GM21381 (cell line): ENCODE results near the gene ELFN1.

Experiments
- ATAC-seq: cut with Tn5 transposase; IDR thresholded peaks from one replicate; pipeline ENCODE4 v1.9.1; 2021; ENCODE audit warnings: mild to moderate bottlenecking, moderate library complexity; ENCODE audit not compliant: unreplicated experiment

The ELFN1 gene

DNA sequence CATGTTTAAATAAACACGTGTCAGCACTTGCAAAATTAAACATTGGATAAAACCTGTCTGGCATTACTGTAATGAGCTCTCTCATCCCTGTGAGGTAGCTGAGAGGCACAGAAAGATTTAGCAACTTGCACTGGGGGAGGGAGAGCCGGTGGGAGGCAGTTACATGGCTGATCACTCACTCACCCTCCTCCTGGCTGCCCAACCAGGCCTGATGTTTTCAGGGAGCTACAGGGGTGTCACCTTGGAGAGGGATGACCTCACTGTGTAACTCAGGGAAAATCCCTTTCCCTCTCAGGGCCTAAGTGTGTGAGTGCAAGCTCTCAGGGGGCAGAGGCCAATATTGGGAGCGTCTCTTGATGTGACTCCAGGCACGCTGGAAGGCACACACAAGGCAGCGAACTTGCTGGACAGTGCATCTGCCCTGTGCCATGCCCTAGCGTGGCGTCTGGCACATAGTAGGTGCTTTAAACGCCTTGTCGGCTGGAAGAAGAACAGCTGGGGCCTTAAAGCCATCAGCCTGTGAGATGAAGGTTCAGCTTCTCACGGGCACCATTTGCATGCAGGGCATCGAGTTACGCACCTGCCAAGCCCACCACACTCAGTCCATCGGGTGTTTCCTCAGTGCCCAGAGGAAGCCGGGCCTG is 51.1 kb downstream of the ELFN1 start:
- ATAC-seq = no peak

- no peak for ATAC-seq
These were observed 53.2 kb downstream of the ELFN1 start for GRCh38 chr7:1723254-1723653.

- ATAC-seq = no peak
These were observed 54.2 kb downstream of the ELFN1 start for GRCh38 chr7:1724118-1724910.

GRCh38 chr7:1725199-1725690 is 55.2 kb downstream of the ELFN1 start:
- ATAC-seq = no peak

GRCh38 chr7:1725766-1726630 is 55.9 kb downstream of the ELFN1 start:
- ATAC-seq = no peak

GRCh38 chr7:1727079-1727478 is 57.0 kb downstream of the ELFN1 start:
- no peak for ATAC-seq

DNA sequence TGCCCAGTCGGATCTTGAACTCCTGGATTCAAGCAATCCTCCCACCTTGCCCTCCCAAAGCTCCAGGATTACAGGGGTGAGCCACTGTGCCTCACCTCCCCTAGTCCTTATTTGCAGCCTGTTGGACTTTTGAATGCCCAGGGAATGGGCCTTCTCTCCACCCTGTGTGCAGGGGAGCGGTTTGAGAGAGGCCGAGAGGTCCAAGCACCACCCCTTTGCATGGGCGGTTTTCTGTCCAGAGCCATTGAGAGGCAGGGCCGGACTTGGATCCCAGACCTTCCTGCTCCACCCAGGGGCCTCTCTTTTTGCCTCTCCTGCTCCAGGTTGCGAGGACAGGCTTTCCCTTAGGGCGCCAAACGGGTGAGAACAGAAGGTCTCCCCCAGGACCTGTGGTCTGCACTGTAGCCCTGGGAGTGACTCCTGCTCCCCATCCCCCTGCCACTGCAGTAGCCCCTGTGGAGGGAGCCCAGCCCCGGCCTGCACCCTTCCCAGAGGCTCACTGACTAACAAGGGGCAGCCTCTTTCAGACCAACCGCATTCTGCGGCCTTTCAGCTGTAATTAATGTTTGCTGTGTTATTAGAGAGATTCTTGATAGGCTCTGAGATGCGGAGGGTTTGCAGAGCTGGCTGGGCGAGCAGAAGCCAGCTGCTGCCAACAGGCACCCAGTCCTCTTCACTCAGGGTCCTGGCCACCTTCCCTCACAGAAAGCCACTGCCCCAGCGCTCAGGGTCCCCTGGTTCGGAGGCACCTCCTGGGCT is 57.9 kb downstream of the ELFN1 start:
- ATAC-seq = no peak

DNA sequence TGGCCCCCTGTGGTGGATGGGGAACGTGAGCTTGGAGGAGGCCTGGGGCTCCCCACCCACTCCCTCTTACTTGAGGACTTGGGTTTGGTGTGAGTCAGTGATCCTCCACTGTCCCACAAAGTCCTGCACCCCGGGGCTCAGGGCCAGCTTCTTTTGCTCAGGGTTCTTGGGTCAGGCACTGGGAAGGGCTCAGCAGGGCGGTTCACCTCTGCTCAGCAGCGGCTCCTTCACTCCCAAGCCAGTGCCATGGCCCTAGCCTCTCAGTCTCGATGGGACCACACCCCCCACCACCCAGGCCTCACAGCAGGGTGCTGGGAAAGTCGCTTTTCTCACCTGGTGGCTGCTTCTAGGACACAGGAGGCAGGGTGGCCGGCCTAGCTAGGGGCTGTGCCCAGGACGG is 59.1 kb downstream of the ELFN1 start:
- ATAC-seq = no peak

GRCh38 chr7:1729773-1730172 is 59.7 kb downstream of the ELFN1 start:
- ATAC-seq = no peak

- ATAC-seq = no peak
These were observed 62.0 kb downstream of the ELFN1 start for GRCh38 chr7:1732072-1732471.

DNA sequence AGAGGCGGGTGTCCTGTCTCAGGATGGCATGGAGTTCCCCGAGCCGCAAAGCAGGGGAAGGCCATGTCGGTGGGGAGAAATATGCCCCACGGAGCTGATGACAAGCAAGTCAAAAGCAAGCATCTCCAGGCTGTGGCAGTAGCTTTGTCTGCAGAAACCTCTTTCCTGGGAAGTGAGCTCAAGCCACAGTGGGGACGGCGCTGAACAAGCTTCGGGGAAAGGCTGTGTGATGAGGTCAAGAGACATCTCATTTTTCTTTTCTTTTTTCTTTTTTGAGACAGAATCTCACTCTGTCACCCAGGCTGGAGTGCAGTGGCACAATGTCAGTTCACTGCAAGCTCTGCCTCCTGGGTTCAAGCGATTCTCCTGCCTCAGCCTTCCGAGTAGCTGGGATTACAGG is 62.6 kb downstream of the ELFN1 start:
- no peak for ATAC-seq

DNA sequence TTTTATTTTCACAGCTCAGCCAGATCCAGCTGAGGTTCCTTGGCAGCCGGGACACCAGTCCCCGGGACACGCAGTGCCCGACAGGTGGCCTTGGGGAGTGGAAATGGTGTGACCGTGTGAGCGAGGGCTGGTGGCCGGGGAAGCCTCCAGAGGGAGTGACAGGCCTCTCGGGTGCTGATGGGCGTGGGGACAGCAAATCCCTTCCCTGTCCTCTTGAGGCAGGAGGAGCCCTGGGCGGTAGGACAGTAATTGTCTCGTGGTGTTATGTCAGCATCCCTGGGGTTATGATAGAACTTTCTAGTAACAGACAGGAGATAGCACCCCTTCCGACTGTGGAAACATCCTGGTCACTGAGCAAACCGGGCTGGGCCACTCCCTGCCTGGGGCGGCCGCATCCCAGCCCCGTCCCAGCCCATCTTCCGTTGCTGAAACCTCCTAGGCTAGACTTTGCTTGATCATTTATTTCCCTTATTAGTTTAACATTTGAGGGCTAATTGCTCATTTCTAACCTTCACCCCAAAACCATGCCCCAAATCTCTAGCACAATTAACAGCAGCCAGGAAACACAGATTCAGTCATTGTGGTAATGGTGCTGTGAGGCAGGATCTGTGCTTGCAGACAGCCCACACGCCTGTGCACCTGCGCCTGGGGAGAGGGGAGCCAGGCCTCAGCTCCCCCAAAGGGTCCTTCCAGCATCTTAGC is 63.3 kb downstream of the ELFN1 start:
- ATAC-seq = no peak

GRCh38 chr7:1733908-1734730 is 64.0 kb downstream of the ELFN1 start:
- no peak for ATAC-seq

GRCh38 chr7:1735262-1735661 is 65.2 kb downstream of the ELFN1 start:
- no peak for ATAC-seq

- ATAC-seq = no peak
These were observed 65.9 kb downstream of the ELFN1 start for GRCh38 chr7:1735806-1736483.

- ATAC-seq = no peak
These were observed 66.4 kb downstream of the ELFN1 start for GRCh38 chr7:1736484-1736817.

DNA sequence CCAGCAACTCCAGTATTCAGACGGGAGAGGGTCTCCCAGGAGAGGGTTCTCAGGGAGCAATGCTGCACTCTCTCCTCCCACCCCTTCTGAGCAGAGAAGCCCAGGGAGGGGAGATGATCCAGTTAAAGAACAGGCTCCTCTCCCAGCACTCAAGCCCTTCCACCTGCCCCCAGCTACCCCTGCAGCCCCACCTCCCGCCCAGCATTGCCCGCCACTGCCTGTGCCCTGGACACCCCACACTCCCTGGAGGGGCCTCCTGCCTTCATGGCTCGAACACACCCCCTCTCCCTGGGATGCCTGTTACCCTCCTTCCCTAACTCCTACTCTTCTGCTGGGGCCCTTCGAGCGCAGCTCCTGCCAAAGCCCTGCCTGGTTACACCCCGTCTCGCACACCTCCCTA is 66.8 kb downstream of the ELFN1 start:
- ATAC-seq = no peak

- no peak for ATAC-seq
These were observed 67.4 kb downstream of the ELFN1 start for GRCh38 chr7:1737523-1737922.

- no peak for ATAC-seq
These were observed 67.9 kb downstream of the ELFN1 start for GRCh38 chr7:1737956-1738355.
